Measurements from ENCODE around the gene STN1. TPM values are rescaled to one million over a fixed set of nuclear protein-coding genes. Genes with fewer than 3 reads are reported as not detected.

The STN1 gene
- total RNA-seq, 1 donor = 20.6 TPM

GRCh38 chr10:103960103-103960502 is 42.1 kb upstream of the STN1 start:
- H2AFZ ChIP-seq (ENCODE audit: low read length) = no peak overlapping the region
- TF ChIP-seq, protein P1, sequence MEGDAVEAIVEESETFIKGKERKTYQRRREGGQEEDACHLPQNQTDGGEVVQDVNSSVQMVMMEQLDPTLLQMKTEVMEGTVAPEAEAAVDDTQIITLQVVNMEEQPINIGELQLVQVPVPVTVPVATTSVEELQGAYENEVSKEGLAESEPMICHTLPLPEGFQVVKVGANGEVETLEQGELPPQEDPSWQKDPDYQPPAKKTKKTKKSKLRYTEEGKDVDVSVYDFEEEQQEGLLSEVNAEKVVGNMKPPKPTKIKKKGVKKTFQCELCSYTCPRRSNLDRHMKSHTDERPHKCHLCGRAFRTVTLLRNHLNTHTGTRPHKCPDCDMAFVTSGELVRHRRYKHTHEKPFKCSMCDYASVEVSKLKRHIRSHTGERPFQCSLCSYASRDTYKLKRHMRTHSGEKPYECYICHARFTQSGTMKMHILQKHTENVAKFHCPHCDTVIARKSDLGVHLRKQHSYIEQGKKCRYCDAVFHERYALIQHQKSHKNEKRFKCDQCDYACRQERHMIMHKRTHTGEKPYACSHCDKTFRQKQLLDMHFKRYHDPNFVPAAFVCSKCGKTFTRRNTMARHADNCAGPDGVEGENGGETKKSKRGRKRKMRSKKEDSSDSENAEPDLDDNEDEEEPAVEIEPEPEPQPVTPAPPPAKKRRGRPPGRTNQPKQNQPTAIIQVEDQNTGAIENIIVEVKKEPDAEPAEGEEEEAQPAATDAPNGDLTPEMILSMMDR (IDR thresholded peaks at IDR 0.05; ENCODE audit: extremely low read depth, low read depth, low read length) = no peak
- no peaks in the 10 kb centered on the region for H3K4me1 ChIP-seq (ENCODE audit: insufficient read depth, low read length)
- H3K36me3 ChIP-seq (ENCODE audit: insufficient read depth, low read length) = no peaks in the 10 kb centered on the region
- H3K79me2 ChIP-seq (ENCODE audit: insufficient read depth, low read length) = no peaks in the 10 kb centered on the region
- H3K9me3 ChIP-seq (ENCODE audit: low read depth, low read length) = no peaks in the 10 kb centered on the region
- no peak for DNase-seq (ENCODE audit: insufficient read length, low spot score, missing footprints)
- no peak overlapping the region for H3K4me3 ChIP-seq (ENCODE audit: insufficient read depth, low read length)
- H3K27ac ChIP-seq (ENCODE audit: low read depth, low read length) = no peak overlapping the region
- no peaks in the 10 kb centered on the region for H3K27me3 ChIP-seq (ENCODE audit: insufficient read depth, low read length)
- no peaks in the 10 kb centered on the region for H4K20me1 ChIP-seq (ENCODE audit: insufficient read depth, low read length)
- no peak overlapping the region for H3K4me2 ChIP-seq (ENCODE audit: insufficient read depth, low read length)

DNA sequence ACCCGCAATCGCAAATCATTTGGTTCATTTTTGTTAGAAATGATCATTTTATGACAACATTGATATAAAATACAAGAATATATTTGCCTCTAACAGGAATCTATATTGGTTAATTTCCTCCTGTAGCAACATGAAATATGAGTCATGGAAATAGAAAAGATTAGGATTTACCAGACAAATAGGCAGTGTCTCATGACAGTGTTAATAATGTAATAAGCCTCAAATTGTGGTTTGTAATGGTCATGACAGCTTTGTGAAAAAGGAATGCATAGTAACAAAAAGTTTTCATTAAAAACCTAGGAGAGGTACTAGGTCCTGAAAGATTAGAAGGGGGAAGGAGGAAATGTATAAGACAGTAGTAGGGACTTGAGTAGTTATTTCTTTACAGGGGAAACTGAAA is 41.0 kb upstream of the STN1 start:
- Histone ChIP-seq H4K20me1 (ENCODE audit: insufficient read depth, low read length) (no peaks in the 10 kb centered on the region), H3K4me3 (ENCODE audit: insufficient read depth, low read length) (no peak overlapping the region), H3K4me2 (ENCODE audit: insufficient read depth, low read length) (no peak overlapping the region), H3K4me1 (ENCODE audit: insufficient read depth, low read length) (no peaks in the 10 kb centered on the region), H2AFZ (ENCODE audit: low read length) (no peak overlapping the region), H3K27me3 (ENCODE audit: insufficient read depth, low read length) (no peaks in the 10 kb centered on the region), H3K9me3 (ENCODE audit: low read depth, low read length) (no peaks in the 10 kb centered on the region), H3K36me3 (ENCODE audit: insufficient read depth, low read length) (no peaks in the 10 kb centered on the region), H3K79me2 (ENCODE audit: insufficient read depth, low read length) (no peaks in the 10 kb centered on the region), H3K27ac (ENCODE audit: low read depth, low read length) (no peak overlapping the region)
- no peak for DNase-seq (ENCODE audit: insufficient read length, low spot score, missing footprints)
- TF ChIP-seq, protein P1 (IDR thresholded peaks at IDR 0.05; ENCODE audit: extremely low read depth, low read depth, low read length) = no peak

DNA sequence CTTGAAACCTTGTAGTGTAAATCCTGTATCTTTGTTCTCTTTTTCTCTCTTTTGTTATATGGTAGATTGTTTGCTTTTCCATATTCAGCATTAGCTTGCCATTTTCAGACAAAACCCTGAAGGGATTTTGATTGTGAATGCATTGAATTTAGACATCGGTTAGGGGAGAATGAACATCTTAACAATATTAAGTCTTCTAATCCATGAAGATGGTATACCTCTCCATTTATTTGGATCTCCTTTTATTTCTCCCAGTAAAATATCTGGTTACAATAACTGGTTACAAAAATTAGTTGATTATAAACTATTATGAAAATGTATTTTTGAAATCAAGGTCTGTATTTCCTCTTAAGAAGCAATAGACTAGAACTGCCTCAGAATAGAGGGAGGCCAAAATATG is 36.6 kb upstream of the STN1 start:
- no peak for DNase-seq (ENCODE audit: insufficient read length, low spot score, missing footprints)
- no peaks in the 10 kb centered on the region for H3K36me3 ChIP-seq (ENCODE audit: insufficient read depth, low read length)

GRCh38 chr10:103951942-103952341 is 34.0 kb upstream of the STN1 start:
- H3K27me3 ChIP-seq (ENCODE audit: insufficient read depth, low read length) = no peaks in the 10 kb centered on the region
- TF ChIP-seq, protein P1 (IDR thresholded peaks at IDR 0.05; ENCODE audit: extremely low read depth, low read depth, low read length) = no peak
- no peak overlapping the region for H2AFZ ChIP-seq (ENCODE audit: low read length)

More for the DNA sequence above, 36.6 kb upstream of the STN1 start:
- no peaks in the 10 kb centered on the region for H4K20me1 ChIP-seq (ENCODE audit: insufficient read depth, low read length)
- no peaks in the 10 kb centered on the region for H3K79me2 ChIP-seq (ENCODE audit: insufficient read depth, low read length)
- H3K27me3 ChIP-seq (ENCODE audit: insufficient read depth, low read length) = no peaks in the 10 kb centered on the region
- no peak overlapping the region for H3K4me3 ChIP-seq (ENCODE audit: insufficient read depth, low read length)
- H3K9me3 ChIP-seq (ENCODE audit: low read depth, low read length) = no peaks in the 10 kb centered on the region
- TF ChIP-seq, protein P1 (IDR thresholded peaks at IDR 0.05; ENCODE audit: extremely low read depth, low read depth, low read length) = no peak
- H3K4me2 ChIP-seq (ENCODE audit: insufficient read depth, low read length) = no peak overlapping the region
- H3K27ac ChIP-seq (ENCODE audit: low read depth, low read length) = no peak overlapping the region
- no peaks in the 10 kb centered on the region for H3K4me1 ChIP-seq (ENCODE audit: insufficient read depth, low read length)
- no peak overlapping the region for H2AFZ ChIP-seq (ENCODE audit: low read length)

More at GRCh38 chr10:103951942-103952341, 34.0 kb upstream of the STN1 start:
- H3K36me3 ChIP-seq (ENCODE audit: insufficient read depth, low read length) = no peaks in the 10 kb centered on the region
- no peaks in the 10 kb centered on the region for H3K4me1 ChIP-seq (ENCODE audit: insufficient read depth, low read length)
- H3K27ac ChIP-seq (ENCODE audit: low read depth, low read length) = no peak overlapping the region
- H3K4me2 ChIP-seq (ENCODE audit: insufficient read depth, low read length) = no peak overlapping the region
- DNase-seq (ENCODE audit: insufficient read length, low spot score, missing footprints) = no peak
- no peak overlapping the region for H3K4me3 ChIP-seq (ENCODE audit: insufficient read depth, low read length)
- no peaks in the 10 kb centered on the region for H3K79me2 ChIP-seq (ENCODE audit: insufficient read depth, low read length)
- no peaks in the 10 kb centered on the region for H3K9me3 ChIP-seq (ENCODE audit: low read depth, low read length)
- H4K20me1 ChIP-seq (ENCODE audit: insufficient read depth, low read length) = no peaks in the 10 kb centered on the region
